H1 (cell line): ENCODE measurements around the gene ZIC3. TPM values are rescaled to one million over a fixed set of nuclear protein-coding genes. Genes with fewer than 3 reads are reported as not detected.

Source experiments
- CTCF ChIA-PET: fragments of 300-600 bp; sonication (Branson Sonifier 250); formaldehyde crosslinking; loops from one replicate; lab custom pipeline; 2021; ENCODE audit not compliant: partially characterized antibody; lab: Charles Lee
- POLR2A ChIA-PET: fragments of 300-600 bp; sonication (Branson Sonifier 250); formaldehyde crosslinking; loops from one replicate; lab custom pipeline; 2021; ENCODE audit warnings: inconsistent platforms; ENCODE audit not compliant: partially characterized antibody; lab: Charles Lee
- DNase-seq, 2 experiments: peaks; one replicate each; pipeline versions ENCODE4 v3.0.0 to v3.0.0-alpha.2; 2010 to 2022; ENCODE audit warnings: low spot score in 2 of 2, low read depth in 1 of 2, mixed read lengths in 1 of 2
- FAIRE-seq: peaks from 2 replicates; lab custom pipeline; 2011; peaks lifted over from hg19 to GRCh38; lab: Jason Lieb, UNC
- H2AFZ ChIP-seq: 2 replicates; pipeline ENCODE4 v1.8.1; 2012; ENCODE audit warnings: low read length, inconsistent platforms
- H2AK5ac ChIP-seq: 2 replicates; pipeline ENCODE4 v1.6.1; 2013; ENCODE audit warnings: low read depth, low read length
- H2BK120ac ChIP-seq: replicated peaks from 2 replicates; pipeline ENCODE3; 2013; ENCODE audit warnings: low read depth, low read length, inconsistent platforms
- H2BK12ac ChIP-seq: 2 replicates; pipeline ENCODE4 v1.6.1; 2013; ENCODE audit warnings: low read depth, low read length
- H2BK15ac ChIP-seq: 2 replicates; pipeline ENCODE4 v1.6.1; 2013; ENCODE audit warnings: low read length
- H2BK20ac ChIP-seq: 2 replicates; pipeline ENCODE4 v1.6.1; 2013; ENCODE audit warnings: low read length
- H2BK5ac ChIP-seq: 2 replicates; pipeline ENCODE4 v1.6.1; 2013; ENCODE audit warnings: low read depth, low read length
- H3K14ac ChIP-seq: 2 replicates; pipeline ENCODE4 v1.6.1; 2013; ENCODE audit warnings: inconsistent platforms; ENCODE audit not compliant: insufficient read length
- H3K18ac ChIP-seq: 2 replicates; pipeline ENCODE4 v1.6.1; 2013; ENCODE audit warnings: low read length; ENCODE audit errors: extremely low read depth
- H3K23ac ChIP-seq: 2 replicates; pipeline ENCODE4 v1.6.1; 2013; ENCODE audit warnings: inconsistent platforms; ENCODE audit not compliant: insufficient read length
- H3K23me2 ChIP-seq: 2 replicates; pipeline ENCODE4 v1.6.1; 2013; ENCODE audit warnings: low read depth, low read length
- H3K27ac ChIP-seq: 2 replicates; pipeline ENCODE4 v1.6.1; 2011; ENCODE audit warnings: low read depth, low read length, inconsistent platforms
- H3K27me3 ChIP-seq, 4 experiments: replicated peaks in 1 of 4; 1 replicate in 1 of 4; 2 replicates in 3 of 4; pipeline versions ENCODE4 v1.6.1 to v1.8.1; 2011 to 2013; ENCODE audit warnings: low read length in 3 of 4, mild to moderate bottlenecking in 3 of 4, inconsistent platforms in 2 of 4, mixed read lengths in 2 of 4, moderate library complexity in 1 of 4; ENCODE audit not compliant: control insufficient read depth in 3 of 4, insufficient read depth in 3 of 4; ENCODE audit errors: extremely low read depth in 1 of 4
- H3K36me3 ChIP-seq, 4 experiments: 2 replicates each; pipeline versions ENCODE4 v1.6.1 to v1.8.1; 2011 to 2013; ENCODE audit warnings: mild to moderate bottlenecking in 4 of 4, low read length in 3 of 4, moderate library complexity in 2 of 4, control low read depth in 1 of 4, inconsistent platforms in 1 of 4; ENCODE audit not compliant: insufficient read depth in 4 of 4, control insufficient read depth in 2 of 4
- H3K4ac ChIP-seq: replicated peaks from 2 replicates; pipeline ENCODE3; 2013; ENCODE audit warnings: low read length, low read depth, mixed read lengths, inconsistent platforms; ENCODE audit not compliant: insufficient read length
- H3K4me1 ChIP-seq, 4 experiments: replicated peaks in 1 of 4; 1 replicate in 1 of 4; 2 replicates in 3 of 4; pipeline versions ENCODE4 v1.6.1 to v1.8.1; 2011 to 2013; ENCODE audit warnings: low read length in 3 of 4, inconsistent platforms in 2 of 4, mixed read lengths in 1 of 4; ENCODE audit not compliant: insufficient read depth in 4 of 4, control insufficient read depth in 3 of 4
- H3K4me2 ChIP-seq, 2 experiments: 2 replicates each; pipeline versions ENCODE4 v1.6.1 to v1.8.1; 2011 to 2013; ENCODE audit warnings: low read depth in 2 of 2, low read length in 2 of 2, control low read depth in 1 of 2, inconsistent platforms in 1 of 2, mild to moderate bottlenecking in 1 of 2; ENCODE audit not compliant: insufficient read depth in 1 of 2
- H3K4me3 ChIP-seq, 4 experiments: fragments of 200-600, 300-600 bp in 1 of 4; sonication (generic), shearing (Covaris generic), sonication (Bioruptor Twin) in 1 of 4; 2 replicates each; pipeline versions ENCODE4 v1.5.1 to v1.8.1; 2011 to 2016; ENCODE audit warnings: low read length in 4 of 4, low read depth in 3 of 4, control low read depth in 2 of 4, inconsistent platforms in 2 of 4, mild to moderate bottlenecking in 2 of 4, mixed read lengths in 1 of 4, moderate library complexity in 1 of 4; ENCODE audit not compliant: insufficient read depth in 2 of 4; ENCODE audit errors: extremely low read depth in 1 of 4
- H3K56ac ChIP-seq: replicated peaks from 2 replicates; pipeline ENCODE3; 2013; ENCODE audit warnings: low read depth, mild to moderate bottlenecking, mixed read lengths, low read length, inconsistent platforms; ENCODE audit not compliant: insufficient read length
- H3K79me1 ChIP-seq: 2 replicates; pipeline ENCODE4 v1.6.1; 2013; ENCODE audit warnings: low read depth, low read length, control low read depth
- H3K79me2 ChIP-seq, 2 experiments: 2 replicates each; pipeline versions ENCODE4 v1.6.1 to v1.8.1; 2012 to 2013; ENCODE audit warnings: low read length in 2 of 2, mild to moderate bottlenecking in 2 of 2, inconsistent platforms in 1 of 2; ENCODE audit not compliant: insufficient read depth in 2 of 2, control insufficient read depth in 1 of 2
- H3K9ac ChIP-seq, 4 experiments: replicated peaks in 1 of 4; 1 replicate in 1 of 4; 2 replicates in 3 of 4; pipeline versions ENCODE4 v1.6.1 to v1.8.1; 2011 to 2013; ENCODE audit warnings: low read depth in 3 of 4, low read length in 3 of 4, control low read depth in 2 of 4, mild to moderate bottlenecking in 2 of 4, moderate library complexity in 2 of 4, inconsistent platforms in 1 of 4; ENCODE audit errors: extremely low read depth in 1 of 4
- H3K9me3 ChIP-seq, 2 experiments: 2 replicates each; pipeline versions ENCODE4 v1.6.1 to v1.8.1; 2012 to 2013; ENCODE audit warnings: mild to moderate bottlenecking in 2 of 2, moderate library complexity in 2 of 2, control low read depth in 1 of 2, inconsistent platforms in 1 of 2, low read depth in 1 of 2, low read length in 1 of 2, mixed read lengths in 1 of 2; ENCODE audit not compliant: insufficient read depth in 2 of 2
- H4K20me1 ChIP-seq, 2 experiments: replicated peaks in 1 of 2; 2 replicates each; pipeline versions ENCODE3 to v1.8.1; 2011 to 2013; ENCODE audit warnings: inconsistent platforms in 2 of 2, low read length in 2 of 2, mild to moderate bottlenecking in 1 of 2; ENCODE audit not compliant: insufficient read depth in 2 of 2, control insufficient read depth in 1 of 2
- H4K5ac ChIP-seq: 2 replicates; pipeline ENCODE4 v1.6.1; 2013; ENCODE audit warnings: low read length, low read depth, mixed read lengths, inconsistent platforms; ENCODE audit not compliant: insufficient read length
- H4K8ac ChIP-seq: 2 replicates; pipeline ENCODE4 v1.8.0; 2013; ENCODE audit warnings: mild to moderate bottlenecking, moderate library complexity, low read length, inconsistent platforms; ENCODE audit not compliant: insufficient read depth; ENCODE audit errors: extremely low read depth
- H4K91ac ChIP-seq: replicated peaks from 2 replicates; pipeline ENCODE3; 2013; ENCODE audit warnings: low read length, mixed read lengths, inconsistent platforms; ENCODE audit not compliant: insufficient read length
- E2F6 ChIP-seq: IDR thresholded peaks from 2 replicates; pipeline ENCODE4 v1.6.1; 2012; ENCODE audit warnings: inconsistent platforms
- POLR2A ChIP-seq, 2 experiments: IDR thresholded peaks; 1 replicate in 1 of 2; 2 replicates in 1 of 2; pipeline ENCODE4 v1.6.1; 2011; ENCODE audit warnings: low read depth in 2 of 2, low read length in 2 of 2, mild to moderate bottlenecking in 2 of 2; ENCODE audit errors: control extremely low read depth in 1 of 2
- RBBP5 ChIP-seq: IDR thresholded peaks from 2 replicates; pipeline ENCODE4 v1.7.1; 2012; ENCODE audit warnings: low read depth, mild to moderate bottlenecking, inconsistent platforms, low read length, moderate library complexity, borderline replicate concordance
- SRF ChIP-seq: IDR thresholded peaks from 2 replicates; pipeline ENCODE4 v1.6.1; 2011; ENCODE audit warnings: mild to moderate bottlenecking, low read depth, low read length, moderate library complexity
- TAF7 ChIP-seq: optimal IDR thresholded peaks from 2 replicates; pipeline ENCODE3; 2011; ENCODE audit warnings: low read depth, mild to moderate bottlenecking, inconsistent platforms, low read length, moderate library complexity, borderline replicate concordance
- TBP ChIP-seq: IDR thresholded peaks from 2 replicates; pipeline ENCODE4 v1.6.1; 2011; ENCODE audit warnings: low read depth, low read length, improper control_type of control experiment
- WGBS, 2 experiments: shearing (Covaris generic) in 1 of 2; methylation state at CpG; one replicate each; pipeline versions ENCODE4 v1.1.6 to v1.1.7; 2013 to 2015; ENCODE audit warnings: low lambda C conversion rate in 2 of 2, mixed read lengths in 2 of 2, inconsistent platforms in 1 of 2, low coverage in 1 of 2, missing lambda C conversion rate in 1 of 2; ENCODE audit not compliant: insufficient replicate concordance in 2 of 2, insufficient coverage in 1 of 2, insufficient read length in 1 of 2; ENCODE audit errors: extremely low coverage in 1 of 2, missing lambda C conversion rate in 1 of 2; 5-methylcytosine and 5-hydroxymethylcytosine counted together
- long read RNA-seq, 2 experiments: library from RNA in 1 of 2; library from capped mRNA in 1 of 2; stranded (forward); transcript quantifications; one replicate each; pipeline ENCODE4 v2.0.0, GENCODE V29; 2021; ENCODE audit warnings: inconsistent platforms in 1 of 2
- polyA minus RNA-seq, 3 experiments: library from RNA; depleted of rRNA, polyadenylated mRNA; stranded (reverse); fragments of >200 nt; gene quantifications; 1 replicate in 2 of 3; 2 replicates in 1 of 3; pipeline ENCODE4 v1.2.3, GENCODE V29; 2011
- polyA plus RNA-seq, 7 experiments: library from polyadenylated mRNA; depleted of rRNA in 3 of 7; stranded (reverse) in 5 of 7; unstranded in 2 of 7; fragments of >200 nt in 5 of 7; fragments of 200-250 nt in 2 of 7; gene quantifications; 1 replicate in 5 of 7; 2 replicates in 1 of 7; 4 replicates in 1 of 7; pipeline versions ENCODE4 v1.2.1 to v1.2.3, GENCODE V29; 2011 to 2013; ENCODE audit warnings: missing spikeins in 2 of 7, mixed read lengths in 2 of 7
- total RNA-seq: library from RNA; stranded (reverse); fragmentation: NEBNext Ultra II Directional; extraction: Animal tissue kit (Norgen Biotek cat#: 25700); gene quantifications from 2 replicates; pipeline ENCODE4 v1.2.1, GENCODE V29; 2021

ZIC3 gene
- total RNA-seq (73.1 and 79.2 TPM in 2 replicates), polyA plus RNA-seq (2011; rRNA removed) (53.7 and 79.8 TPM in 2 replicates), polyA minus RNA-seq (2011; rRNA and poly(A)+ RNA removed) (56.3 and 108 TPM in 2 replicates)
- 68.4 TPM for polyA plus RNA-seq (2011; cell fraction: cytosol; rRNA removed)
- polyA plus RNA-seq (2011; cell fraction: nucleus; rRNA removed), result 190 TPM
- 65.0 to 85.6 TPM (median 70.5 TPM) in 4 replicates for polyA plus RNA-seq (2012, experiment 1 of 2)
- polyA plus RNA-seq (2012, experiment 2 of 2), result 33.6 TPM
- 60.3 TPM for polyA plus RNA-seq (2013, experiment 1 of 2)
- 54.6 TPM for polyA plus RNA-seq (2013, experiment 2 of 2)
- polyA minus RNA-seq (2011; cell fraction: cytosol; rRNA and poly(A)+ RNA removed), result 66.3 TPM
- polyA minus RNA-seq (2011; cell fraction: nucleus; rRNA and poly(A)+ RNA removed), result 67.0 TPM
- long read RNA-seq, experiment 1, transcript ZIC3-201 (3 exons, 3,469 nt), result major isoform, 19 of 66 reads
- long read RNA-seq, experiment 1, transcript ZIC3-203 (2 exons, 366 nt), result minor isoform, 5 of 66 reads
- long read RNA-seq, experiment 1, partial matches to known transcripts, result 8 of 66 reads
- long read RNA-seq, experiment 1, other reads (novel, unspliced or antisense), result 32 of 66 reads
- long read RNA-seq, experiment 2, partial matches to known transcripts, result 1 of 5 reads
- long read RNA-seq, experiment 2, other reads (novel, unspliced or antisense), result 2 of 5 reads

- POLR2A ChIA-PET, result interaction anchor here (0.6 to 7.3 kb wide), 9 partner anchors 8 to 407 kb away, joined by 3 to 105 read pairs (median 5); no protein-coding TSS in a partner anchor
- peaks cover 2 to 5% of the 10 kb centered on the region in 2 experiments for H4K20me1 ChIP-seq
- CTCF ChIA-PET, result interaction anchor here (0.8 to 1.2 kb wide), 3 partner anchors 16 to 20 kb away, joined by 3 to 5 read pairs (median 4); no protein-coding TSS in a partner anchor
- H3K4me1 ChIP-seq, result peaks cover 0 to 8% (median 2%) of the 10 kb centered on the region in 4 experiments; a peak in 4 of 7 replicates
- no peaks in the 10 kb centered on the region for H3K9me3 ChIP-seq
- peak within 1 kb of the TSS; percentile 69 for H3K4ac ChIP-seq
- peak within 1 kb of the TSS; percentile 80; the same call in 1 of the 2 replicates for H2BK12ac ChIP-seq
- DNase-seq, result peak in 1 of 2 experiments; percentile 84
- H3K23me2 ChIP-seq, result peaks cover 18% of the 10 kb centered on the region
- no peak within 1 kb of the TSS for H3K14ac ChIP-seq
- 0% methylated on average over 12 of the region's 69 CpGs; no CpG with 5 or more reads in 1 of the 2 experiments for WGBS, 2 experiments
- H2BK15ac ChIP-seq, result peak within 1 kb of the TSS; percentile 92
- H3K9ac ChIP-seq, result peak within 1 kb of the TSS; percentile 45 to 79 (median 58)
- H3K27ac ChIP-seq, result no peak within 1 kb of the TSS; the same call in 1 of the 2 replicates
- peak within 1 kb of the TSS; percentile 78 for H2BK5ac ChIP-seq
- H4K91ac ChIP-seq, result peak within 1 kb of the TSS; percentile 34
- H3K23ac ChIP-seq, result no peak within 1 kb of the TSS
- no peak for FAIRE-seq
- H3K79me1 ChIP-seq, result no peaks in the 10 kb centered on the region
- peak within 1 kb of the TSS; percentile 90 to 99 for H3K4me2 ChIP-seq
- H3K36me3 ChIP-seq, result peaks cover 0 to 45% (median 9%) of the 10 kb centered on the region in 4 experiments; a peak in 6 of 8 replicates
- no peak within 1 kb of the TSS for H2BK20ac ChIP-seq
- H2AFZ ChIP-seq, result no peak within 1 kb of the TSS
- H3K79me2 ChIP-seq, result peaks cover 20 to 81% of the 10 kb centered on the region in 2 experiments
- H4K8ac ChIP-seq, result peak within 1 kb of the TSS; percentile 51; the same call in 1 of the 2 replicates
- peak within 1 kb of the TSS; percentile 69 to 96 (median 82) for H3K4me3 ChIP-seq
- peak within 1 kb of the TSS; percentile 30 for H3K56ac ChIP-seq
- H4K5ac ChIP-seq, result peak within 1 kb of the TSS; percentile 79
- no peaks in the 10 kb centered on the region for H3K27me3 ChIP-seq
- 0 out of 2 replicates have a peak within 1 kb of the TSS, but pooled peaks have one; percentile 39 for H2AK5ac ChIP-seq
- peak within 1 kb of the TSS; percentile 38 for H2BK120ac ChIP-seq
- H3K18ac ChIP-seq, result peak within 1 kb of the TSS; percentile 78
- TF ChIP-seq E2F6, result peak; percentile 52
- TF ChIP-seq TAF7, result peak; percentile 85
- 0 out of 2 replicates have a peak, but pooled peaks have one; percentile 10 for TF ChIP-seq RBBP5
- TF ChIP-seq POLR2A (IDR thresholded peaks at IDR 0.05; ENCODE audit: control extremely low read depth in 1 of 2, low read depth in 2 of 2, low read length in 2 of 2), result peak in 1 of 2 experiments; percentile 75; a peak in 2 of 3 replicates
- TF ChIP-seq SRF, result no peak
- peak; percentile 90 for TF ChIP-seq TBP
These were observed at the start of gene ZIC3 for GRCh38 chrX:137565921-137566745. TSS of gene ZIC3 (plus strand) at chrX:137566127. CDS start at chrX:137566692, 565 bp downstream.
